SKM-1 treated with dmso at 0.1 percent for 144 hours (cell line): ENCODE measurements around the gene ALDH5A1.

Experiments
- DNase-seq: peaks from one replicate; lab custom pipeline; 2025; ENCODE audit not compliant: unreplicated experiment; lab: John Stamatoyannopoulos, UW

ALDH5A1 gene

GRCh38 chr6:24522228-24523176 lies 27.7 kb downstream of the ALDH5A1 start:
- DNase-seq = no peak

DNA sequence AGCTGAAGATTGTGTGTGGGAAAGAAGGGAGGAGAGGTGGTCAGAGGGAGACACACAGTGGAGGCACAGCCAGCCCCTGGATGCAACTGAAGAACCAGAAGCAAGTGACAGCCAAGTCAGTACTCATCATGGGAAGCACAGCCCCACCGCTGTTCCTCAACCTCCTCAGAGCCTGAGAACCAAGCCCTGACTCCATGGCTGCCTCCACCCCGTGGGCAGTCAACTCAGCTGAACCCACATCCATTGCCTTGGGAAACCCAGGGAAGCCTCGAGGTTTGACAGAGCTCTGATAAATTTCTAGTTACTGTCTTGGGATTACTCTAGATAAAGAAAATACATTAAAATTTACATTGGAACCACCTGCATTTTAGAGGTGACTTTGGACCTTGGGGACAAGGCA lies 29.6 kb downstream of the ALDH5A1 start:
- DNase-seq = no peak

DNA sequence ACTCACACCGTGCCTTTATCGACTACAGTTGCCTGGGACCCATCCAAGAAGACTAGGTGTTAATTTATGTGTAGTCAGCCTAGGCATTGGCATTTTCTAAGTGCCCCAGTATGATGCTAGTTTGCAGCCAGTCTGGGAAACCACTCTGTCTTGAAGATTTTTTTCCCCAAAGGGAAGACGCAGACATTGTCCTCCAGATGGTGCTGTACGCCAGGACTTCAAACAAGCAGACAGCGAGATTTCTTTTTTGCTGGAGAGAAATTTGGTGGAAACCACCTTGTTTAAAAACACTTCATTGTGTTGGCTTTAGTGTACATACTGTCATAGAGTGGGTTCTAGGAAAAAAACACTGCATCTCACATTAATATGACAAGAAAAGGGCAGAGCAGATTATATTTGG lies 30.0 kb downstream of the ALDH5A1 start:
- DNase-seq = peak; percentile 19

GRCh38 chr6:24529985-24530384 lies 35.2 kb downstream of the ALDH5A1 start:
- no peak for DNase-seq

DNA sequence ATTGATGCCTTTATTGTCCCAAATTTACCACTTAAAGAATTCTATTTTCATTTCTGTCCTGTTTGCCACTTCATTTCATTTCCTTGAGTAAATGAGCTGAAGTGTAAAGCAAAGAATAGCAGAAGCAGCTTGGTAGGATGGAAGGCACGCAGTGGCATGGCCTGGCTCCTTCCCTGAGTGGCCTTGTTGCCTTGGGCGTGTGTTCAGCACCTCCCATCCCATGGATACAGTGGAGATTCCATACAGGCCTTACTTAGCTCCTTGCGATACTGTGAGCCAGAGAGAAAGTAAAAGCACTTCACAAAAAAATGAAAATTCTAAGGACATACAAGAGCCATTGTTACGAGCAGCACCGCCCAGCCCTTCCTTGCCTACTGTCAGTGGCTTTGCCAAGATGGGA lies 39.6 kb downstream of the ALDH5A1 start:
- no peak for DNase-seq

DNA sequence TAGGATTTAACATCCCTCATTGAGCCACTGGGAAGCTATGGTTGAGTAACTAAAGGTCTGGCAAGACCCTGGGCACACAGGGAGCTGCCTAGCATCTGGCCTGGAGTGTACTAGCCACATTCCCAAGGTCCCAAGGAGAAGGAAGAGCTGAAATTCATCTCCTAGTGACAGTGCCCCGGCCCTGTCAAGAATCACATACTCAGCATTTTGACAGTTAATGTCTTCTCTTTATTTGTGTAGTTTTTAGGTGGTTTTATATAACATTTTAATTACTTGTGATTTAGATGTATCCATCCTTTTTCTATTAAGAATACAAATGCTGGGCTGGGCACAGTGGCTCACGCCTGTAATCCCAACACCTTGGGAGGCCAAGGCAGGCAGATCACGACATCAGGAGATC lies 40.4 kb downstream of the ALDH5A1 start:
- DNase-seq = no peak

- no peak for DNase-seq
Observed at GRCh38 chr6:24536466-24536865, 41.7 kb downstream of the ALDH5A1 start.

- no peak for DNase-seq
Observed at GRCh38 chr6:24537082-24537699, 42.4 kb downstream of the ALDH5A1 start.

DNA sequence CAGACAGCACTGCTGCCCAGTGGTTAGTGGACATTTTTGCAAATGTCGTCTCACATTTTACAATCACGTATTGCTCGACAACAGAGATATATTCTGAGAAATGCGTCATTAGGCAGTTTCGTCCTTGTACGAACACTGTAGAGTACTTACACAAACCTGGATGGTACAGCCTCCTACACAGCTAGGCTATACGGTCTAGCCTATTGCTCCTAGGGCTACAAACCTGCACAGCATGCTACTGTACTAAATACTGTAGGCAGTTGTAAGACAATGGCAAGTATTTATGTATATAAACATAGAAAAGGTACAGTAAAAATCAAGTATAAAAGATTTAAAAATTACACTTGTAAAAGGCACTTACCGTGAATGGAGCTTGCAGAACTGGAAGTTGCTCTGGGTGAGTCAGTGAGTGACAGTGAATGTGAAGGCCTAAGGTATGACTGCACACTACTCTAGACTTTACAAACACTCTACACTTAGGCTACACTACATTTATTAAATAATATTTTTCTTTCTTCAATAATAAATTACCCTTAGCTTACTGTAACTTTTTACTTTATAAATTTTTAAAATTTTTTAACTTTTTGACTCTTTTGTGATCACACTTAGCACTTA lies 43.1 kb downstream of the ALDH5A1 start:
- no peak for DNase-seq

DNA sequence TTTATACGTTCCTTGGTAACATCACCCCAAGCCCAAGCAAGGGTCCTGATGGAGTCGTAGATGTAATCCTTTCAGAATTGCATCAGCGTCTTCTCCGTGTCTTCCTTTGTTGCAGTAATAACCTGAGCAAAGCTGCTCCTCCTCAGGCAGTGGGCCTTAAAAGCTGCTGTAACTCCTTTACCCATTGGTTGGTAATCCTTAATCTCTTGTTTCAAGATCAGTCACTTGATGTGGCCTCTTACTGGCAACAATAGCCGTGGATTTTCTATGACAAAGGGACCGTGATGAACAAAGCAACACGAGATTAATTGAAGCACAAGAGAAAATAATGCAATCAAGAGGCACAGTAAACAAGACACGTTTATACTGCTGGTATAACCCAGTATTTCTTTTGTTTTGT lies 44.6 kb downstream of the ALDH5A1 start:
- no peak for DNase-seq

DNA sequence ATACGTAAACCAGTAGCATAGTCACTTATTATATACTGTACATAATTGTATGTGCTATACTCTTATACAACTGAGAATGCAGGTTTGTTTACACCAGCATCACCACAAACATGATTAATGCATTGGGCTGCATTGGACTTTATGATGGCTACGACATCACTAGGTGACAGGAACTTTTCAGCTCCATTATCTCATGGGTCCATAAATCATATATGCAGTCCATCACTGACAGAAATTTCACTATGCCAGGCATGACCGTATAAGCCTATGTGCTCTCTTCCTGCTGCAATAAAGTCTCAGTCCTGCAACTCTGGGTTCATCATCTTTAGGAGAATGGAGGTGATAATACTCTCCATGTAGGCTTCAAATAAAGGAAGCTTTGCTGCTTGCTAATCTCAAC lies 45.4 kb downstream of the ALDH5A1 start:
- no peak for DNase-seq

GRCh38 chr6:24543683-24544082 lies 48.9 kb downstream of the ALDH5A1 start:
- DNase-seq = no peak

DNA sequence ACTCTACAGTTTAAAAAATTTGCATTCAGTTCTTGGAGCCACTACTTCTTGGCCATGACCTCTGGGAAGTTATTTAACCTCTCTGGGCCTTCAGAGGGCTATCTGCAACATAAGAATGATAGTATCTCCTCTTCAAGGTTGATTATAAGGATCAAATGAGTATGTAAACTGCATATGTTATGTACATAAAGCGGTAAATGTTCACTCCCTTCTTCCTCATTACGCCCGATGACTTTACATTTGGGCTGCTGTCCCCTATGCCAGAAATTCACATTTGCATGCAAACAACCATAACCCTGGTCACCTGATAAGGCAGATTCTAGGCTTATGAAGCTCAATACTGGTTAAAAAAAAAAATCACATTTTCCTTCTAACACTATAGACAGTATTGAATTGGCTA lies 50.4 kb downstream of the ALDH5A1 start:
- no peak for DNase-seq

DNA sequence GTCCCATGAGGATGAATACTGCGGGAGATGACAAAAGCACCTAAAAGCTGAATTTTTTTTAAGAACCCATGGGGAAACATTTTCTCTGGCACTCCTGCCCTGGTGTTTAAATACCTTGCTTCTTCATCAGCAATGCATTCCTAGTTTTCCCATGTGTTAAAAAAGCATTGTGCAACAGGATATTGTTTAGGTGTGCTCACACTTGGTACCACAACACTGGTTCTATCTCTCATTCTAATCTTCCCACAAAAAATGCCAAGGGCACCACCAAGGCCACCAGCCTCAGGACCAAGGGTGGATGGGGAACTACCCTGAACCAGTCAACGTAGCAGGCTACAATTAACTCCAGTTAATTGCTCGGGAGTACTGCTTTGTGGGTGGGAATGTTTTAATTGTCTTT lies 50.9 kb downstream of the ALDH5A1 start:
- no peak for DNase-seq

- DNase-seq = no peak
Observed at GRCh38 chr6:24546439-24546838, 51.7 kb downstream of the ALDH5A1 start.

DNA sequence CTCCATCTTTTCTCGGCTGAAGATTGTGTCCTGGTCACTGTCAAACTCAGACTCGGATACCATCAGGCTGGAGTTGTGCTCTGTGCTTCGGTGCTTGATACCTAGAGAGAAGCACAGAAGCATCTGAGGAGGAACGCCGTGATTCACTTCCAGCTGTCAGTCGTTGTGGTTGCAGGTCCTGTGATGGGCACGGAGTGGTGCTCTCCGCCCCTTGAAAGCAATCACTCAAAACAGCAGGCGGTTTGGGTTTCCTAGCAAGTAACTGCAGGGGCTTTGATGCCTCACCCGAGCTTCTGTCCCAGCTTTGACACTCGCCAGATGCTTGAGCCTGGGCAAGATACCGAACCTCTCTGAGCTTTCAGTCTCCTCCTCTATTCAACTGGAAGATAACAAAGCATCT lies 52.5 kb downstream of the ALDH5A1 start:
- DNase-seq = no peak

DNA sequence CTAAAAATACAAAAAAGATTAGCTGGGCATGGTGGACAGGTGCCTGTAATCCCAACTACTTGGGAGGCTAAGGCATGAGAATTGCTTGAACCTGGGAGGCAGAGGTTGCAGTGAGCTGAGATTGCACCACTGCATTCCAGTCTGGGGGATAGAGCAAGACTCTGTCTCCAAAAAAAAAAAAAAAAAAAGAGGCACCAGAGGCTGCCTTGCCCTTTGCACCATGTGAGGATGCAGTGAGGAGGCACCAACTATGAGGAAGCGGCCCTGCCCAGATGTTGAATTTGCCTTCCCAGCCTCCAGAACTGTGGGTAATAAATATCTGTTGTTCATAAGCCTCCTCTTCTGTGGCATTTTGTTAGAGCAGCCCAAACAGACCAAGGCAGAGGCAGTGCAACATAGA lies 54.4 kb downstream of the ALDH5A1 start:
- DNase-seq = no peak

DNA sequence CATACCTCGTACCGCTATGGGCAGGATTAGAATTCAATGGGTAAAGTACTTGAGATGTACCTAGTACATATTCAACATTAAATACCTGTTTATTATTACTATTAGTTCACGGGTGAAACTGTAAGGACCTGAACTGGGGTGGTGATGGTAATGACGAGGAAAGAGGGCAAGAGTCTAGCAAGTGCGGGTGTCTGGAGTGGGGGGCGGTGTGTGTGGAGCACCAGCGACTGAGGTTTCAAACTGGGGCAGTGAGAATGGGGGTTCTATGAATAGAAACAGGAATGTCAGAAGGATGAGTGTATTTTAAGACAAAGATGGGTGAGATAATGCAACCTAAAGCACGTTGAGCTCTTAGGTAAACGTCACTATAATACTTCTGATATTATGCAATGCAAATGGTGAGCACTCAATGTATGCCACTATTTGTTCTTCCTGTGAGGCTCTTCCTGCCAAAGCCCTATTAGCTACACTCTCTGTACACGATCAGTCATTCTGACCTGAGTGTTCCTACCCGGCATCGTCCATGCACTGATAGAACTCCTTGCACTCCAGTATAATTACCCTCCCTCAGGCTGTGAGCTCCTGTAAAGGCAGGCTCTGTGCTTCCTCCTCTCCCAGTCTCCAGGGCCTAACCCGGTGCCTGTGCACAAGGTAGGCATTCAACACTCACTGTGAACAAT lies 55.0 kb downstream of the ALDH5A1 start:
- no peak for DNase-seq

DNA sequence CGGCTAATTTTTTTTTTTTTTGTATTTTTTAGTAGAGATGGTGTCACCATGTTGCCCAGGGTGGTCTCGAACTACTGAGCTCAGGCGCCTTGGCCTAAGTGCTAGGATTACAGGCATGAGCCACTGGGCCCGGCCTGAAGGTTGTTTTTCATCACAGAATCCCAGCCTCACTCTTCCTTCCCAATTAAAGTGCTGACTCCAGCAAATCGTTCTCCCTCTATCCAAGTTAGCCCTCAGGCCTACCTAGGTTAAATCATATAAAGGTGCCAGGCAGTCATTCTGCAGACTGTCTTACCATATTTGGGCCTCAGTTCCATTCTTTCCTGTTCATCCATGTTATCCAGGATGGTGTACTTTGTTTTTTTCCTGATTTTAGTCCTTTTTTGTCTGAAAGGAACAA lies 56.4 kb downstream of the ALDH5A1 start:
- DNase-seq = no peak

- no peak for DNase-seq
Observed at GRCh38 chr6:24554474-24554873, 59.7 kb downstream of the ALDH5A1 start.

DNA sequence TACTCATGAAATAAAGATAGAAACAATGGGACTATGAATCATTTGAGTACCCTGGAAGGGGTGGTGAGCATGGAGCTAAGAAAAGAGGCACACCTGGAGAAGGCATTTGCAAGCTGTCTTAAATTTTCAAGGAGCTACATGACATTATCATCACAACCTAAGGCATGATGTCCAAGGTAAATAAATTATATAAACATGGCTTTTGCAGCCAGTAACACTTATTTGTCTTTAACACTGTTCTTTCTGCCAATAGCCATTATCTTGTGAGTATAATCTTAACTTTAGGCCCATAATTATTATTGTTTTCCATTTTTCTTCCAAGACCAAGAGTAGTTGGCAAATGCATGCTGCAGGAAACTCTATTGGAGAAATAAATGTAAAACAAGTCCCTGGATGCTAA lies 63.7 kb downstream of the ALDH5A1 start:
- no peak for DNase-seq

DNA sequence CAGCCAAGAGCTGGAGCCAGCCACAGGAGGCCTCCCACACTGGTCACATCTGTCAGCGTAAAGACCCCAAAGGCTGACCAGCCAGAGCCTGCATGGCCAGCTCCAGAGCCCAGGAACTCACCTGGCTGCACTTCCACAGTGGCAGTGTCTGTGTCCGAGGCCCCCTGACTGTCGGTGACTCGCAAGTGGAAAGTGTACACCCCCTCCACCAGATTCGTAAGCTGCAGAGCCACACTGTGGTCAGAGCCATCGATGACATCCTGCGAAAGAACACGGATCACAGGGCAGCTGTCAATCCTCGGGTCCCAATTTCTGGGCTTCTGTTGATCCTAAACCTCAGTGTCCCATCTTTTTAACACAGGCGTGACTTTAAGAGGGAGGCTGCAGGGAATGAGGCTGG lies 69.3 kb downstream of the ALDH5A1 start:
- no peak for DNase-seq
